Thoracic aorta (tissue), 2 donors: ENCODE data around the gene CCL1. TPM values are rescaled to one million over a fixed set of nuclear protein-coding genes. Genes with fewer than 3 reads are reported as not detected.

ENCODE experiments used
- ATAC-seq: fragments of 150-250 bp; one replicate; pipeline ENCODE4 v1.8.0; 2017; ENCODE audit warnings: low read depth; ENCODE audit not compliant: insufficient number of reproducible peaks, low FRiP score
- DNase-seq: peaks from one replicate; pipeline ENCODE4 v3.0.0-alpha.2; 2020; ENCODE audit warnings: low spot score
- H3K27ac ChIP-seq, 2 donors: fragments of 200-600 bp; sonication (generic); 1 replicate in 1 of 2; 2 replicates in 1 of 2; pipeline ENCODE4 v1.5.1; 2016; ENCODE audit warnings: mild to moderate bottlenecking in 2 of 2, moderate library complexity in 2 of 2
- H3K27me3 ChIP-seq: fragments of 200-600 bp; sonication (generic); replicated peaks from 2 replicates; pipeline ENCODE4 v1.6.0; 2016; ENCODE audit warnings: mild to moderate bottlenecking; ENCODE audit not compliant: insufficient read depth
- H3K36me3 ChIP-seq: fragments of 200-600 bp; sonication (generic); one replicate; pipeline ENCODE4 v1.5.1; 2016
- H3K4me1 ChIP-seq, 2 donors: fragments of 200-600 bp; sonication (generic); 1 replicate in 1 of 2; 2 replicates in 1 of 2; pipeline versions ENCODE4 v1.5.1 to v1.6.0; 2016; ENCODE audit warnings: low read depth in 2 of 2, mild to moderate bottlenecking in 1 of 2; ENCODE audit not compliant: control insufficient read depth in 1 of 2
- H3K4me3 ChIP-seq: fragments of 200-600 bp; sonication (generic); 2 replicates; pipeline ENCODE4 v1.5.1; 2016; ENCODE audit warnings: mild to moderate bottlenecking
- H3K9me3 ChIP-seq: fragments of 200-600 bp; sonication (generic); 2 replicates; pipeline ENCODE4 v1.5.1; 2016
- CTCF ChIP-seq: fragments of 200-600 bp; sonication (generic); IDR thresholded peaks from one replicate; pipeline ENCODE4 v1.5.1; 2019; ENCODE audit warnings: antibody characterized with exemption
- total RNA-seq, 2 donors: library from RNA; depleted of rRNA; stranded (reverse); fragments of >200 nt; gene quantifications; one replicate each; pipeline versions ENCODE4 v1.1.0 to v1.2.3, GENCODE V29; 2016

CCL1 gene
- total RNA-seq, 2 donors from 2014 or later = not detected

GRCh38 chr17:34389126-34389750, 26.2 kb upstream of the CCL1 start:
- no peak for TF ChIP-seq CTCF
- Histone ChIP-seq H3K27ac (no peak overlapping the region), H3K27me3 (no peaks in the 10 kb centered on the region), H3K4me1 (peaks cover 4 to 7% of the 10 kb centered on the region in 2 donors), H3K4me3 (no peak overlapping the region), H3K36me3 (no peaks in the 10 kb centered on the region), H3K9me3 (no peaks in the 10 kb centered on the region)
- DNase-seq (no peak), ATAC-seq (no peak)

- Histone ChIP-seq H3K36me3 (no peaks in the 10 kb centered on the region), H3K4me1 (peaks cover 4 to 7% of the 10 kb centered on the region in 2 donors), H3K4me3 (no peak overlapping the region), H3K27me3 (no peaks in the 10 kb centered on the region), H3K9me3 (no peaks in the 10 kb centered on the region), H3K27ac (no peak overlapping the region)
- DNase-seq = no peak
- no peak for TF ChIP-seq CTCF
- ATAC-seq = no peak
These were observed 24.5 kb upstream of the CCL1 start for GRCh38 chr17:34387566-34387965.

GRCh38 chr17:34386697-34387550, 23.9 kb upstream of the CCL1 start:
- no peak overlapping the region for H3K27ac ChIP-seq
- H3K9me3 ChIP-seq = no peaks in the 10 kb centered on the region
- DNase-seq = no peak
- peaks cover 4 to 7% of the 10 kb centered on the region in 2 donors for H3K4me1 ChIP-seq
- TF ChIP-seq CTCF = no peak
- no peaks in the 10 kb centered on the region for H3K27me3 ChIP-seq
- H3K4me3 ChIP-seq = no peak overlapping the region
- ATAC-seq = peak; percentile 69
- H3K36me3 ChIP-seq = no peaks in the 10 kb centered on the region

GRCh38 chr17:34386343-34386696, 23.3 kb upstream of the CCL1 start:
- Histone ChIP-seq H3K9me3 (no peaks in the 10 kb centered on the region), H3K27ac (no peak overlapping the region), H3K27me3 (no peaks in the 10 kb centered on the region), H3K4me3 (no peak overlapping the region), H3K36me3 (no peaks in the 10 kb centered on the region), H3K4me1 (peaks cover 4 to 7% of the 10 kb centered on the region in 2 donors)
- ATAC-seq = no peak
- no peak for TF ChIP-seq CTCF
- DNase-seq = no peak

- H3K36me3 ChIP-seq = no peaks in the 10 kb centered on the region
- H3K27me3 ChIP-seq = no peaks in the 10 kb centered on the region
- DNase-seq (no peak), ATAC-seq (no peak)
- H3K4me1 ChIP-seq = peaks cover 4 to 7% of the 10 kb centered on the region in 2 donors
- H3K9me3 ChIP-seq = no peaks in the 10 kb centered on the region
- H3K4me3 ChIP-seq = no peak overlapping the region
- no peak for TF ChIP-seq CTCF
- H3K27ac ChIP-seq = no peak overlapping the region
These were observed 22.0 kb upstream of the CCL1 start for GRCh38 chr17:34384822-34385605.
